ENCODE results near the gene DNPEP.

The DNPEP gene

DNA sequence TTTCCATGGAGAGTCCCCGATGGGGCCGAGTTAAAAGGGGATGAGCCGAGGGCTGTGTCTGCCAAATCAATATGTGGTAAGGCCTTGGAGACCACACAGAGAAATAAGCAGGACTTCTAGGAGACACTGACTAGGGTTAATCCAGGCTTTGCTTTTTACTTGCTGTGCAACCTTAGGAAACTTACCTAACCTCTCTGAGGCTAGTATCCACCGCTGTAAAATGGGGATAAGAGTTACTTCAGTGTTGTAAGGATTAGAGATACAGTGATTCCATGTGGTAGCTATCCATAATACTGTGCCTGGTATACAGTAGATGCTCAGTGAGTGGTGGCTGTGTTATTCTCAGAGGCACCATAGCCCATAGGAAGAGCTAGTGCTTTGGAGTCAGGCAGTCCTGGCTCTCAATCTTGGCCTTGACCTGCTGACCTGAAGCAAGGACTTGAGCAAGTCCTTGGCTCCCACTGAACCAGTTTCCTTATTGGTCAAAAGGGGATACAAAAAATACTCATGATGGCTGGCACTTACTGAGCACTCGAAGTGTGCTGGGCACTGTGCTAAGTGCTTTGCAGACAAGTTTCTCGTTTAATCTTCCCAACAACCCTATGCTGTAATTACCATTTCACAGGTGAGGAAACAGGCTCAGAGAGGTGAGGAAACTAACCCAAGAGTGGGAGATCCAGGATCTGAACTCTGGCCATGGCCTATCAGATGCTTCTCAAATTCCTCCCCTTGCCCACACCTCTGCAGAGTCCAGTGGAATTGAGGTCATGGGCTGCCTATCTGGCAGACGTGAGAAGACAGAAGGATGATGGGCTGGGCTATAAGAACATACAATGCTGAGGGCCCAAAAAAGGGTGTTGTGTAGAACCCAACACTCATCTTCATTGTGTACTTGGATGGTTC lies 18.5 kb upstream of the DNPEP start:
- Histone ChIP-seq H3K9me3 (ENCODE audit: control insufficient read depth, low read length) (no peaks in the 10 kb centered on the region), H3K36me3 (ENCODE audit: control insufficient read depth, insufficient read depth, low read length, severe bottlenecking) (no peaks in the 10 kb centered on the region), H3K4me1 (ENCODE audit: control insufficient read depth, insufficient read depth, low read length) (peaks cover 22% of the 10 kb centered on the region), H3K27me3 (replicated peaks; ENCODE audit: control insufficient read depth, insufficient read depth, low read length) (no peaks in the 10 kb centered on the region), H3K4me3 (ENCODE audit: low read length) (no peak overlapping the region), H3K9ac (ENCODE audit: low read length) (peak overlapping the region; percentile 54)
- DNase-seq (ENCODE audit: low read depth) = no peak

DNA sequence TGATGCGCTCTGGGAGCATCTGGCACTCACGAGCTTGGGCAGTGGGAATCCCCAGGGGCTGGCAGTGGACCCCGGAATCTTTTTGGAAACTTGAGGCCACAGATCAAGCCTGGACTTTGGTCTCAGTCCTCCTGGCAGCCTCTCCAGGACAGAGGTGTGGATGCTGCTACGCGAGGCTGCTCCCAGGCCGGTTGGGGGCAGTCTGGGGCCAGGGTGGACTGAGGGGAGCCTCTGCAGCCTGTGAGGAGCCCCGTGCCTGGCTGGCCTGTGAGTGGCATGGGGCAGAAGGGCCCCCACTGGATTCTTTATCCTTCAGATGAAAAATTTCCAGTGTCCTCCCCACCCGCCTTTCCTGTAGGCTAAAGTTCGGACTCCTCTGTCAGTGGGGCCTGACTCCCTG lies 17.7 kb upstream of the DNPEP start:
- no peak for DNase-seq (ENCODE audit: low read depth)
- Histone ChIP-seq H3K9me3 (ENCODE audit: control insufficient read depth, low read length) (no peaks in the 10 kb centered on the region), H3K27me3 (replicated peaks; ENCODE audit: control insufficient read depth, insufficient read depth, low read length) (no peaks in the 10 kb centered on the region), H3K36me3 (ENCODE audit: control insufficient read depth, insufficient read depth, low read length, severe bottlenecking) (no peaks in the 10 kb centered on the region), H3K4me3 (ENCODE audit: low read length) (no peak overlapping the region), H3K4me1 (ENCODE audit: control insufficient read depth, insufficient read depth, low read length) (peaks cover 22% of the 10 kb centered on the region), H3K9ac (ENCODE audit: low read length) (peak overlapping the region; percentile 23)

DNA sequence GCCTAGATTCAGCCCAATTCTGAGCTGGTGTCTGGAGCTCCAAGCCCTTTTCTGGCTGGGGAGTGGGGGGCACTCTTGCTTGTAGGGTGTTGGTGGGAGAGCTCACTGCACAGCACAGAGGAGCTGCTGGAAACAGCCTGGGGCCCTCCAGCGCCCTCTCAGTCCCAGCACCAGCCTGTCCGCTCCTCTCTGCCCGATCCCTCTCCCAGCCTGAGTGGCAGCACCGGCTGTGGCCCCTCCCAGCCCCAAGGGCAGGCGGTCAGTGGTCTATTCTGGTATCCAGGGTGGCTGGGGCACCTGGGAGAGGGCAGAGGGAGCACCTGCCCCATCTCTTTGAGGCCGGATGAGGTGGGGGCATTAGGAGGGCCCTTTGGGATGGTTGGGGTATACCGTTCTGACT lies 17.2 kb upstream of the DNPEP start:
- H3K4me1 ChIP-seq (ENCODE audit: control insufficient read depth, insufficient read depth, low read length) = peaks cover 22% of the 10 kb centered on the region
- no peaks in the 10 kb centered on the region for H3K9me3 ChIP-seq (ENCODE audit: control insufficient read depth, low read length)
- no peak for DNase-seq (ENCODE audit: low read depth)
- no peaks in the 10 kb centered on the region for H3K27me3 ChIP-seq (replicated peaks; ENCODE audit: control insufficient read depth, insufficient read depth, low read length)
- no peak overlapping the region for H3K4me3 ChIP-seq (ENCODE audit: low read length)
- H3K9ac ChIP-seq (ENCODE audit: low read length) = no peak overlapping the region
- no peaks in the 10 kb centered on the region for H3K36me3 ChIP-seq (ENCODE audit: control insufficient read depth, insufficient read depth, low read length, severe bottlenecking)

DNA sequence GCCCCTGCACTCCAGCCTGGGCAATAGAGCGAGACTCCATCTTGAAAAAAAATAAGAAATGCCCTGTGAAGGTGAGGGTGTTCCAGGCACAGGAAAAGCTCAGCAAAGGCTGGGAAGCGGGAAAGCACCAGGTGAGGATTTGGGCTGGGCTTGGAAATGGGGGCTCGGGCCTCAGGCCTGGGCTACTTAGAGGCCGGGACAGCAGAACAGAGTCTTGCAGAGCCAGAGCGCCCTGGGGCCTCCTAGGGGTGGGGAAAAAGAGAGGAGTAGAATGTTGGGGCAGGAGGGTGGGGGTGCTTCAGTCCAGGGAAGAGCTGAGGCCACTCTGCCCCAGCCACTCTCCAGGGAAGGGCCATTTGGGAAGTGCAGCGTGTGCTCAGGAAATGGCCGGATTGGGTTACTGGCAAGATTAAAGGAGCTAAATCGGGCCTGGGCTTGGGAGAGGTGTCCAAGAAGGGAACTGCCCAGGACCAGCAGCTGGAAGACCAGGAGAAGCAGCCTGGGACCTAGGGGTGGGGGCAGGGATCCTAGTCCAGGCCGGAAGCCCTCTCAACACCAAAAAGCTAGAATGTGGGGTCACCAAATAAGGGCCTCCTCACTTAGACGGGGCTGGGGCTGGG lies 16.7 kb upstream of the DNPEP start:
- Histone ChIP-seq H3K27me3 (replicated peaks; ENCODE audit: control insufficient read depth, insufficient read depth, low read length) (no peaks in the 10 kb centered on the region), H3K9me3 (ENCODE audit: control insufficient read depth, low read length) (no peaks in the 10 kb centered on the region), H3K4me1 (ENCODE audit: control insufficient read depth, insufficient read depth, low read length) (peaks cover 22% of the 10 kb centered on the region), H3K36me3 (ENCODE audit: control insufficient read depth, insufficient read depth, low read length, severe bottlenecking) (no peaks in the 10 kb centered on the region), H3K9ac (ENCODE audit: low read length) (peak overlapping the region; percentile 40), H3K4me3 (ENCODE audit: low read length) (no peak overlapping the region)
- peak; percentile 3 for DNase-seq (ENCODE audit: low read depth)

DNA sequence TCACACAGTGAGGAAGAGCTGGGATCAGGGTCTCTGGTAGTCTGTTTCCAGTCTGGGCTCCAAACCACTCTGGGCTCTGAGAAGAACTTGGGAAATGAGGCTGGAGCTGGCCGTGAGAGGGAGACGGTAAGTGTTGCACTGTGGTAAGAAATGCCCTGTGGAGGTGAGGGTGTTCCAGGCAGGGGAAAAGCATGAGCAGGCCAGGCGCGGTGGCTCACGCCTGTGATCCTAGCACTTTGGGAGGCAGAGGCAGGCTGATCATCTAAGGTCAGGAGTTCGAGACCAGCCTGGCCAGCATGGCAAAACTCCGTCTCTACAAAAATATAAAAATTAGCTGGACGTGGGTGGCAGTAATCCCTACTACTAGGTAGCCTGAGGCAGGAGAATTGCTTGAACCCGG lies 16.1 kb upstream of the DNPEP start:
- peaks cover 27% of the 10 kb centered on the region for H3K4me1 ChIP-seq (ENCODE audit: control insufficient read depth, insufficient read depth, low read length)
- no peak overlapping the region for H3K4me3 ChIP-seq (ENCODE audit: low read length)

DNA sequence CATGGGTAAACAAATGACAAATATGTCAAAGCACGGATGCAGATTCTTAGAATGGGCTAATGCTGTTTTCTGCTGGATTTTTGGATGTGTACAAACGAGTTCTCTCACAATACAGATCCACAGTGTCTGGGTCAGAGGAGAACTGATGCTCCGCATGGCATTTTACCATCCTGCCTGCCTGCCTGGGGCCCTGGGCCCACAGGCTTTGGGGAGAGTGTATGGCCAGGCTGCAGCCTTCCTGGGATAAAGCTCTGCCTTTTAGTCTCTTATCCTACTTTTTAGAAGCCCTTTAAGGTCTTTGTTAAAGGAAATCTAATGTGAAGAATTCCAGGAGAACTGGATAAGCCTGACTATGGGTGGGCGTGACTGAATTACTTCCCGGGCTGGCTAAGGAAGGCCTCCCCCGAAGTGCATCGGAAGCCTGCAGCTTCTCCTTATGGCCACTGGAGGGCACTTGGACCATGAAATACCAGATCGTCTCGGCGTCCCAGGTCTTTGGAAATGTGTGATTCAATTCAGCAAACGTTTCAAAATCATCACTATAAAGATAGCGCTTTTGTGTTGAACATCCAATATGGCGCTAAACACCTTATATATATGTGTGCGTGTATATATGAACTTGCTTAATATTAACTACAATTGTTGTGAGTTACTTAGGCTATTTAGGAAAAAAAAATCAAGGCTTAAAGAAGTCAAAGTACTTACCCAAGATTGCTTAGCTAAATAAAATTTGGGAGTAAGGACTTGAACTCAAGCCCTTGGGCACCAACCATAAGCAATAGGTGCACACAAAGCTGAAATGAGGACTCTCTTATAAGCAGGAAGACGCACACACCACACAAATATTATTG lies 15.2 kb upstream of the DNPEP start:
- H3K9me3 ChIP-seq (ENCODE audit: control insufficient read depth, low read length) = no peaks in the 10 kb centered on the region
- H3K27me3 ChIP-seq (replicated peaks; ENCODE audit: control insufficient read depth, insufficient read depth, low read length) = no peaks in the 10 kb centered on the region
- DNase-seq (ENCODE audit: low read depth) = peak; percentile 96
- H3K4me1 ChIP-seq (ENCODE audit: control insufficient read depth, insufficient read depth, low read length) = peaks cover 30% of the 10 kb centered on the region
- no peaks in the 10 kb centered on the region for H3K36me3 ChIP-seq (ENCODE audit: control insufficient read depth, insufficient read depth, low read length, severe bottlenecking)
- no peak overlapping the region for H3K4me3 ChIP-seq (ENCODE audit: low read length)
- H3K9ac ChIP-seq (ENCODE audit: low read length) = no peak overlapping the region

More for the DNA sequence above, 16.1 kb upstream of the DNPEP start:
- H3K9ac ChIP-seq (ENCODE audit: low read length) = no peak overlapping the region
- H3K27me3 ChIP-seq (replicated peaks; ENCODE audit: control insufficient read depth, insufficient read depth, low read length) = no peaks in the 10 kb centered on the region
- H3K9me3 ChIP-seq (ENCODE audit: control insufficient read depth, low read length) = no peaks in the 10 kb centered on the region
- DNase-seq (ENCODE audit: low read depth) = no peak
- H3K36me3 ChIP-seq (ENCODE audit: control insufficient read depth, insufficient read depth, low read length, severe bottlenecking) = no peaks in the 10 kb centered on the region

DNA sequence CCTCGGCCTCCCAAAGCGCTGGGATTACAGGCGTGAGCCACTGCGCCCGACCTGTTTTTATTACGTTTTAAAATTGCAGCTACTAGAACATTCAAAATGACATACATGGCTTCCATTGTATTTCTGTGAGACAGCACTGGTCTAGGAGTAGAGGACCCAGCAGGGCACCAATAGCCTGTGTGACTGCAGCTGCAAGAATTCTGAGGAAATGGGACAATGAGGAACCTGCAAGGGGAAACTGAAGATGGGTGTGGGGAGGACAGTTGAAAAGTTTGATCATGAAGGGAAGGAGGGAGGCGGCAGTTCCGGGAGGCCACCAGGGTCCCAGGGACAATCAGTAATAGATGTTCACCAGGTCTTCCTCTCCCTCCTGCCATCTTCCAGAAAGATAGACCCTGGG lies 13.9 kb upstream of the DNPEP start:
- Histone ChIP-seq H3K9me3 (ENCODE audit: control insufficient read depth, low read length) (no peaks in the 10 kb centered on the region), H3K4me3 (ENCODE audit: low read length) (no peak overlapping the region), H3K27me3 (replicated peaks; ENCODE audit: control insufficient read depth, insufficient read depth, low read length) (no peaks in the 10 kb centered on the region), H3K9ac (ENCODE audit: low read length) (no peak overlapping the region), H3K4me1 (ENCODE audit: control insufficient read depth, insufficient read depth, low read length) (peaks cover 19% of the 10 kb centered on the region), H3K36me3 (ENCODE audit: control insufficient read depth, insufficient read depth, low read length, severe bottlenecking) (no peaks in the 10 kb centered on the region)
- no peak for DNase-seq (ENCODE audit: low read depth)

DNA sequence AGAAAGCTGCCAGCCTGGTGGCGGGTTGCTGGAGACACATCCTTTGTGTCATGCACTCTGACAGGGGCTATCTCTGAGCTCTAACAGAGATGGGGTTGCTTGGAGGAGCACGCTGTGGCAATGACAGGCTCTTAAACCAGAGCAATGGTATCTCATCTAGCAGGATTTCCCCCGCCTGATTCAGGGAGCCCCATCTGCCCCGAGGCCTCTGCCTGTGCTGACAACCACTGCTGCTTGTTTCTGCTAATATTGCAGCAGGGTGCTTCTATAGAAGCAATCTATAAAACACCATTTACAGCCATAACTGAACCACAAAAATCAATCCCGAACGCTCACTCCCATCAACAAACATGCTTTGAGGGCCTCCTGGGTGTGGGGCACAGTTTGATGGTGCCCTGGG lies 12.8 kb upstream of the DNPEP start:
- H3K4me3 ChIP-seq (ENCODE audit: low read length) = no peak overlapping the region
- H3K9me3 ChIP-seq (ENCODE audit: control insufficient read depth, low read length) = no peaks in the 10 kb centered on the region
- no peak overlapping the region for H3K9ac ChIP-seq (ENCODE audit: low read length)
- H3K4me1 ChIP-seq (ENCODE audit: control insufficient read depth, insufficient read depth, low read length) = peaks cover 8% of the 10 kb centered on the region
- H3K27me3 ChIP-seq (replicated peaks; ENCODE audit: control insufficient read depth, insufficient read depth, low read length) = no peaks in the 10 kb centered on the region
- H3K36me3 ChIP-seq (ENCODE audit: control insufficient read depth, insufficient read depth, low read length, severe bottlenecking) = no peaks in the 10 kb centered on the region
- DNase-seq (ENCODE audit: low read depth) = peak; percentile 22

DNA sequence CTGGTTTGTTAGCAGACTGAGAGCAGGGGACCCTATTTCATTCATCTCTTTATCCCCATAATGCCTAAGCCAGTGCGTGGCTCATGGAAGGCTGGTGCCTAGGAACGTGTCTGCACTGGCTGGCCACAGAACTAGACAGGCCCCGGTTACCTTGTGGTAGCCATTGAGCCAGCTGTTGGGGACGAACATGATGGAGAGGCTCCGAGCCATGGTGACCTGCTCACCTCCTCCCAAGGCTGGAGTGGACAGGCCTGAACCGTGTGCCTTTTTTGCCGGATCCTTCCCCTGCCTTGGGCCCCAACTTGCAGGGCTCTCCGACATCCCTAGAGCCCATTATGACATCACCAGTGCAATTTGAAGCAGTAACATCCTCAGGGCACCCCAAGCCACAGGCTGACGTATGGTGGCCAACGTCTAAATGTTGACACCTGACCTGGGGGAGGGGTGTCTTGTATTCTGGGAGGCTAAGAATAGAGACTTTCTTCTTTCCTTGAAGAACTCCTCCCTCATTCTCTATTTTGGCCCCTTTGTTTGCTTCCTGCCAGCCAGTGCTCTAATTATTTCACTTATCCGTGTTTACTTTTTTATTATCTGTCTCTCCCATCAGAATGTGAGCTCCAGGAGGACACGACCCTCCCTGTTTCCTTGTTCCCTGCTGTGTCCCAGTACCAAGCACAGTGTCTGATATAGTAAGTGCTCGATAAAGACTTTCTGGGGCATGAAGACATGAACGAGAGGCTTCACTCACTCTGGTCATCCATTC lies 12.2 kb upstream of the DNPEP start:
- Histone ChIP-seq H3K9ac (ENCODE audit: low read length) (no peak overlapping the region), H3K36me3 (ENCODE audit: control insufficient read depth, insufficient read depth, low read length, severe bottlenecking) (no peaks in the 10 kb centered on the region), H3K27me3 (replicated peaks; ENCODE audit: control insufficient read depth, insufficient read depth, low read length) (no peaks in the 10 kb centered on the region), H3K4me1 (ENCODE audit: control insufficient read depth, insufficient read depth, low read length) (peaks cover 8% of the 10 kb centered on the region), H3K9me3 (ENCODE audit: control insufficient read depth, low read length) (no peaks in the 10 kb centered on the region), H3K4me3 (ENCODE audit: low read length) (no peak overlapping the region)
- DNase-seq (ENCODE audit: low read depth) = peak; percentile 4

DNA sequence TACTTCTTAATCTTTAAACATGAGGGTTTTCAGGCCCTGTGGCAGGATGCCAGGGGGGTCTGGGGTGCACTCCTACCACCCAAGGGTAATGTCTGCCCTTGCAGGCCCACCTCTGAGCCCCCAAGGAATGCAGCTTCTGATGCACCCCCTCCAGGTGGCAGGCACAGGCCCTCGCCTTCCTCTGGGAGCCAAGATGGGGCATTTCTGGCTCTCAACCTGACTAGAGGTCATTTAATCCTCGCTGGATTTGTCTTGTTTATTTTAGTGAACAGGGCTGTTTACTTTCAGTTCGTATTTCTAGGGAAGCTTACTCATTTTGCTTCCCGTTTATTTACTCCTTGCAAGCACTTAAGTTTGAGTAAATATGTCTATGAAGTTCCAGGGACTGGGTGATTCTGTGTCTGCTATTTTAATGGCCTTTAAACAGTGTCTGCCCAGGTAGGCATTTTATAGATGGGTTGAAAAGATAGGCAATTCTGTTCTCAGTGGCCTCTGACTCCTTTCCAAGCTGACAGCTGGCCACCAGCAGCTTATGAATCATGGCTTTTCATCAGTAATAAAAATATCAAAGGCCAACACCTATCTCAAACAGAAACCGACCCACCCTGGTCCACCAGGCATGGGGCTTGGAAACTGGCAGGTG lies 11.1 kb upstream of the DNPEP start:
- peak; percentile 5 for DNase-seq (ENCODE audit: low read depth)
- Histone ChIP-seq H3K27me3 (replicated peaks; ENCODE audit: control insufficient read depth, insufficient read depth, low read length) (no peaks in the 10 kb centered on the region), H3K4me1 (ENCODE audit: control insufficient read depth, insufficient read depth, low read length) (peaks cover 8% of the 10 kb centered on the region), H3K9ac (ENCODE audit: low read length) (peak overlapping the region; percentile 24), H3K36me3 (ENCODE audit: control insufficient read depth, insufficient read depth, low read length, severe bottlenecking) (no peaks in the 10 kb centered on the region), H3K9me3 (ENCODE audit: control insufficient read depth, low read length) (no peaks in the 10 kb centered on the region), H3K4me3 (ENCODE audit: low read length) (no peak overlapping the region)

Data from adipocyte (in vitro differentiated cells).